GM12878 (cell line): ENCODE results near the gene MGAT5. TPM values are rescaled to one million over a fixed set of nuclear protein-coding genes. Genes with fewer than 3 reads are reported as not detected.
A peak's percentile ranks its signal among the peaks of the same experiment; 100 is the strongest.

Experiments
- ATAC-seq: fragments of 200-7000 bp; cut with Tn5 transposase; 3 replicates; pipeline ENCODE4 v1.9.1; 2020; ENCODE audit warnings: mild to moderate bottlenecking, moderate library complexity
- BruUV-seq: library from RNA; stranded (reverse); fragments of 400-500 nt; replicated peaks from 2 replicates; lab custom pipeline; 2021; lab: Mats Ljungman, UMichigan
- CTCF ChIA-PET: fragments of 300-600 bp; sonication (Branson Sonifier 250); formaldehyde crosslinking; extraction: SDS; loops from one replicate; lab custom pipeline; 2021; ENCODE audit warnings: inconsistent platforms; lab: Yijun Ruan, JAX
- POLR2A ChIA-PET: fragments of 350-600 bp; formaldehyde crosslinking; extraction: SDS; loops from one replicate; lab custom pipeline; 2021; ENCODE audit warnings: inconsistent platforms; lab: Charles Lee
- RAD21 ChIA-PET: fragments of 300-600 bp; sonication (Branson Sonifier 250); formaldehyde crosslinking; loops from one replicate; lab custom pipeline; 2023; ENCODE audit warnings: antibody characterized with exemption; ENCODE audit not compliant: unreplicated experiment; lab: Charles Lee
- SMC1A ChIA-PET: fragments of 300-600 bp; sonication (Branson Sonifier 250); formaldehyde crosslinking; loops from one replicate; lab custom pipeline; 2023; ENCODE audit not compliant: unreplicated experiment, uncharacterized antibody; lab: Charles Lee
- DNase-seq: peaks from one replicate; pipeline ENCODE4 v3.0.0-alpha.2; 2011; ENCODE audit warnings: low read depth, low spot score
- FAIRE-seq: peaks from 3 replicates; lab custom pipeline; 2011; peaks lifted over from hg19 to GRCh38; lab: Jason Lieb, UNC
- H2AFZ ChIP-seq: 2 replicates; pipeline ENCODE4 v1.6.0; 2011; ENCODE audit warnings: low read depth, low read length, control low read depth; ENCODE audit not compliant: control insufficient read depth
- H3K27ac ChIP-seq: 2 replicates; pipeline ENCODE4 v1.5.1; 2011; ENCODE audit warnings: control low read depth; ENCODE audit not compliant: control insufficient read depth, insufficient read depth
- H3K27me3 ChIP-seq, 2 experiments: replicated peaks in 1 of 2; 2 replicates each; pipeline versions ENCODE4 v1.6.0 to v1.6.1; 2011; ENCODE audit warnings: low read length in 1 of 2; ENCODE audit not compliant: control insufficient read depth in 2 of 2, insufficient read depth in 2 of 2
- H3K36me3 ChIP-seq, 2 experiments: 2 replicates each; pipeline ENCODE4 v1.5.1; 2011; ENCODE audit warnings: low read length in 1 of 2; ENCODE audit not compliant: control insufficient read depth in 2 of 2, insufficient read depth in 2 of 2
- H3K4me1 ChIP-seq: 2 replicates; pipeline ENCODE4 v1.6.1; 2011; ENCODE audit warnings: mild to moderate bottlenecking, low read length, moderate library complexity, mixed read lengths; ENCODE audit not compliant: control insufficient read depth, insufficient read depth
- H3K4me2 ChIP-seq: 2 replicates; pipeline ENCODE4 v1.6.0; 2011; ENCODE audit warnings: control low read depth; ENCODE audit not compliant: control insufficient read depth, insufficient read depth
- H3K4me3 ChIP-seq: fragments of 200-600 bp; sonication (generic); 2 replicates; pipeline ENCODE4 v1.5.1; 2016
- H3K79me2 ChIP-seq: 2 replicates; pipeline ENCODE4 v1.6.0; 2011; ENCODE audit warnings: low read length; ENCODE audit not compliant: control insufficient read depth, insufficient read depth
- H3K9ac ChIP-seq: 2 replicates; pipeline ENCODE4 v1.8.0; 2011; ENCODE audit warnings: low read length, control low read depth, mixed read lengths; ENCODE audit not compliant: control insufficient read depth, insufficient read depth
- H3K9me3 ChIP-seq: replicated peaks from 3 replicates; pipeline ENCODE4 v1.5.1; 2011; ENCODE audit warnings: mild to moderate bottlenecking, low read length; ENCODE audit not compliant: control insufficient read depth, insufficient read depth
- H4K20me1 ChIP-seq: 2 replicates; pipeline ENCODE4 v1.6.0; 2011; ENCODE audit not compliant: control insufficient read depth, insufficient read depth
- CBX3 ChIP-seq: fragments of 200-600 bp; sonication (generic); IDR thresholded peaks from 2 replicates; pipeline ENCODE4 v1.6.1; 2016; ENCODE audit warnings: low read depth, borderline replicate concordance
- EP300 ChIP-seq, 2 experiments: fragments of 150-350 bp in 1 of 2; IDR thresholded peaks; 2 replicates each; pipeline ENCODE4 v1.6.1; 2011 to 2012; ENCODE audit warnings: low read depth in 2 of 2, low read length in 2 of 2, borderline replicate concordance in 1 of 2, improper control_type of control experiment in 1 of 2, inconsistent platforms in 1 of 2; ENCODE audit not compliant: control insufficient read depth in 1 of 2
- FOS ChIP-seq: IDR thresholded peaks from 3 replicates; pipeline ENCODE4 v1.6.1; 2011; ENCODE audit warnings: borderline replicate concordance; ENCODE audit not compliant: insufficient read length; ENCODE audit errors: extremely low read depth
- JUNB ChIP-seq: IDR thresholded peaks from 2 replicates; pipeline ENCODE4 v1.6.1; 2016; ENCODE audit warnings: antibody characterized with exemption, mild to moderate bottlenecking
- NBN ChIP-seq: fragments of 450-650 bp; IDR thresholded peaks from 2 replicates; pipeline ENCODE4 v1.6.1; 2016
- NFIC ChIP-seq: IDR thresholded peaks from 2 replicates; pipeline ENCODE4 v1.6.1; 2012; ENCODE audit warnings: low read depth, mild to moderate bottlenecking, inconsistent platforms, low read length, moderate library complexity
- NR2F1 ChIP-seq: fragments of 450-650 bp; conservative IDR thresholded peaks from 2 replicates; pipeline ENCODE4 v1.6.1; 2017; ENCODE audit warnings: mild to moderate bottlenecking
- POLR2AphosphoS5 ChIP-seq: IDR thresholded peaks from 2 replicates; pipeline ENCODE4 v1.6.1; 2011; ENCODE audit warnings: mild to moderate bottlenecking, low read length, inconsistent platforms
- RUNX3 ChIP-seq: IDR thresholded peaks from 2 replicates; pipeline ENCODE4 v1.6.1; 2012; ENCODE audit warnings: low read length, inconsistent platforms
- SMC3 ChIP-seq: IDR thresholded peaks from 2 replicates; pipeline ENCODE4 v1.6.1; 2011; ENCODE audit warnings: low read length, improper control_type of control experiment, borderline replicate concordance
- TCF7 ChIP-seq: IDR thresholded peaks from 2 replicates; pipeline ENCODE4 v1.6.1; 2014; ENCODE audit warnings: antibody characterized with exemption, borderline replicate concordance
- ZBED1 ChIP-seq: IDR thresholded peaks from 2 replicates; pipeline ENCODE4 v1.6.1; 2016; ENCODE audit warnings: borderline replicate concordance
- WGBS: methylation state at CpG from one replicate; pipeline ENCODE4 v1.1.6; 2016; ENCODE audit warnings: low lambda C conversion rate; ENCODE audit not compliant: insufficient replicate concordance, insufficient coverage; ENCODE audit errors: missing lambda C conversion rate; 5-methylcytosine and 5-hydroxymethylcytosine counted together
- in situ Hi-C: fragments of 300-500 bp; cut with MboI; formaldehyde crosslinking; loops from 9 replicates; pipeline ENCODE4 v1.14.3; 2018; ENCODE audit warnings: mixed read lengths
- intact Hi-C: fragments of 100-400 bp; cut with micrococcal nuclease; formaldehyde crosslinking; loops from one replicate; pipeline ENCODE4 v1.14.2; 2022; ENCODE audit not compliant: unreplicated experiment
- polyA plus RNA-seq, 11 experiments: library from polyadenylated mRNA; depleted of rRNA in 4 of 11; unstranded in 6 of 11; stranded (reverse) in 5 of 11; fragments of >200 nt; fragmentation: Nextera tagmentation in 4 of 11; fragmentation: Illumina TruSeq in 1 of 11; extraction: Ambion mirVana in 4 of 11; extraction: Trizol in 1 of 11; gene quantifications; 1 replicate in 1 of 11; 2 replicates in 10 of 11; pipeline versions ENCODE4 v1.2.1 to v1.2.3, GENCODE V29; 2011 to 2016; ENCODE audit warnings: inconsistent platforms in 2 of 11, missing spikeins in 2 of 11, low read depth in 1 of 11
- total RNA-seq, 4 experiments: library from RNA; depleted of rRNA in 3 of 4; stranded (reverse); fragments of >200 nt in 3 of 4; fragmentation: Illumina TruSeq in 1 of 4; extraction: Trizol in 1 of 4; gene quantifications; 2 replicates each; pipeline versions ENCODE4 v1.2.1 to v1.2.3, GENCODE V29; 2013 to 2021
- TF ChIP-seq, protein P1 (sequence below): IDR thresholded peaks from 2 replicates; pipeline ENCODE4 v1.6.1; 2012; ENCODE audit warnings: low read length, inconsistent platforms

The MGAT5 gene
- total and polyA plus RNA-seq, 10 of the 15 experiments (the other 5 are each of a cell fraction or from before 2014, with no cell fraction given), result 4.9 to 104 (median 36.2) TPM

DNA sequence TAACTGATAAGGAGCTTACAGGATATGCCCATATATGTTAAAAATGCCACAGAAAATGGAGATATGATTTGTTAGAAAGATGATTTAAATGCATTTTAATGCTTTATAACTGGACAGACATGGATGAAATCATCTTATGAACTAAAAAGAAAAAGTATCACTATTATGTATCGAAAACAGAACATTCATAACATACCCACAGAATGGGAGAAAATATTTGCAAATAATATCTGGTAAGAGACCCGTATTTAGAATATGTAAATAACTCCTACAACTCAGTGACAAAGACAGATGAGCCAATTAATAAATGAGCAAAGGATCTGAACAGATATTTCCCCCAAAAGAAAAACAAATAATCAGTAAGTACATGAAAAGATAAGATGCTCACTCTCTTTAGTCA, 24.3 kb upstream of the MGAT5 start:
- FAIRE-seq (no peak), DNase-seq (no peak), ATAC-seq (no peak)
- Histone ChIP-seq H2AFZ (no peak overlapping the region), H3K79me2 (peaks cover 83% of the 10 kb centered on the region), H3K36me3 (no peaks in the 10 kb centered on the region), H3K27ac (no peak overlapping the region; the same call in 1 of the 2 replicates), H3K9ac (no peak overlapping the region), H3K4me1 (peaks cover 72% of the 10 kb centered on the region), H3K9me3 (peaks cover 15% of the 10 kb centered on the region), H3K4me3 (no peak overlapping the region), H4K20me1 (peaks cover 6% of the 10 kb centered on the region), H3K4me2 (no peak overlapping the region), H3K27me3 (no peaks in the 10 kb centered on the region)
- WGBS, result 73% methylated on average over 2 of the region's 2 CpGs
- intact Hi-C loops, result no loop called here
- in situ Hi-C loops, result no loop called here
- ChIA-PET RAD21 (interaction anchor here (1.3 to 2.8 kb wide), 2 partner anchors 54 to 112 kb away, joined by 3 to 14 read pairs; no protein-coding TSS in a partner anchor), SMC1A (interaction anchor here (1.1 to 3.3 kb wide), 6 partner anchors 10 to 192 kb away, joined by 3 to 18 read pairs (median 6); no protein-coding TSS in a partner anchor), POLR2A (interaction anchor here (0.6 kb wide), 1 partner anchor 182 kb away, joined by 3 read pairs; no protein-coding TSS in a partner anchor), CTCF (interaction anchor here (1.0 to 8.2 kb wide), 4 partner anchors 8 to 182 kb away, joined by 3 to 45 read pairs (median 14); no protein-coding TSS in a partner anchor)
- BruUV-seq, result no TSS peak
- TF ChIP-seq CBX3 (no peak), FOS (no peak), RUNX3 (peak; percentile 44; the same call in 1 of the 2 replicates), NFIC (peak; percentile 68; the same call in 1 of the 2 replicates), SMC3 (no peak), ZBED1 (no peak), POLR2AphosphoS5 (no peak), NR2F1 (no peak), JUNB (peak; percentile 71), TCF7 (peak; percentile 30; the same call in 1 of the 2 replicates), NBN (no peak), EP300 (IDR thresholded peaks at IDR 0.05; ENCODE audit: borderline replicate concordance in 1 of 2, control insufficient read depth in 1 of 2, low read depth in 2 of 2, low read length in 2 of 2) (no peak)
- TF ChIP-seq, protein P1, sequence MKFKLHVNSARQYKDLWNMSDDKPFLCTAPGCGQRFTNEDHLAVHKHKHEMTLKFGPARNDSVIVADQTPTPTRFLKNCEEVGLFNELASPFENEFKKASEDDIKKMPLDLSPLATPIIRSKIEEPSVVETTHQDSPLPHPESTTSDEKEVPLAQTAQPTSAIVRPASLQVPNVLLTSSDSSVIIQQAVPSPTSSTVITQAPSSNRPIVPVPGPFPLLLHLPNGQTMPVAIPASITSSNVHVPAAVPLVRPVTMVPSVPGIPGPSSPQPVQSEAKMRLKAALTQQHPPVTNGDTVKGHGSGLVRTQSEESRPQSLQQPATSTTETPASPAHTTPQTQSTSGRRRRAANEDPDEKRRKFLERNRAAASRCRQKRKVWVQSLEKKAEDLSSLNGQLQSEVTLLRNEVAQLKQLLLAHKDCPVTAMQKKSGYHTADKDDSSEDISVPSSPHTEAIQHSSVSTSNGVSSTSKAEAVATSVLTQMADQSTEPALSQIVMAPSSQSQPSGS, result peak; percentile 22; the same call in 1 of the 2 replicates
